Limb (tissue), 2 donors: Measurements from ENCODE around the gene IP6K1.
A peak's percentile ranks its signal among the peaks of the same experiment; 100 is the strongest.
"Not testable (repeated sequence)": the region's sequence is repeated elsewhere in the genome, so short reads cannot be mapped to it uniquely, and the experiment has no call there.

Experiments used
- DNase-seq, 2 donors: peaks; one replicate each; pipeline ENCODE4 v3.0.0-alpha.2; 2016; ENCODE audit errors: extremely low spot score in 2 of 2

Gene IP6K1

GRCh38 chr3:49689046-49689907 is 97.1 kb downstream of the IP6K1 start, which contains the start of the genes MST1 and RNF123:
TSS of gene MST1 (minus strand) at chr3:49689474. CDS start at chr3:49688691, 783 bp downstream.
TSS of gene RNF123 (plus strand) at chr3:49689557. CDS start at chr3:49691166, 1,609 bp downstream.
- peak; percentile 88 to 96 for DNase-seq

- not testable (repeated sequence) for DNase-seq
Observed at GRCh38 chr3:49688338-49689045, 97.8 kb downstream of the IP6K1 start.

- not testable (repeated sequence) for DNase-seq
Observed at GRCh38 chr3:49687424-49687795, 98.9 kb downstream of the IP6K1 start.

GRCh38 chr3:49686769-49687423 is 99.4 kb downstream of the IP6K1 start:
- DNase-seq: peak in 1 of 2 donors; percentile 65

- peak in 1 of 2 donors; percentile 58 for DNase-seq
Observed at GRCh38 chr3:49686346-49686745, 100.0 kb downstream of the IP6K1 start.

GRCh38 chr3:49685846-49686245 is 100.5 kb downstream of the IP6K1 start:
- DNase-seq: not testable (repeated sequence)

- DNase-seq: not testable (repeated sequence)
Observed at GRCh38 chr3:49685103-49685502, 101.2 kb downstream of the IP6K1 start.

GRCh38 chr3:49684453-49684852 is 101.9 kb downstream of the IP6K1 start:
- DNase-seq: not testable (repeated sequence)

GRCh38 chr3:49683162-49683561 is 103.2 kb downstream of the IP6K1 start:
- DNase-seq: no peak

GRCh38 chr3:49681543-49681942 is 104.8 kb downstream of the IP6K1 start:
- no peak for DNase-seq

- DNase-seq: no peak
Observed at GRCh38 chr3:49681232-49681522, 105.2 kb downstream of the IP6K1 start.

- DNase-seq: no peak
Observed at GRCh38 chr3:49680493-49681231, 105.7 kb downstream of the IP6K1 start.

GRCh38 chr3:49675912-49676311 is 110.4 kb downstream of the IP6K1 start:
- DNase-seq: no peak

- no peak for DNase-seq
Observed at GRCh38 chr3:49674497-49674983, 111.8 kb downstream of the IP6K1 start.
